HepG2 (cell line): ENCODE measurements around the gene DICER1. TPM values are rescaled to one million over a fixed set of nuclear protein-coding genes. Genes with fewer than 3 reads are reported as not detected.

Experiments used
- ATAC-seq: fragments of 200-7000 bp; cut with Tn5 transposase; 3 replicates; pipeline ENCODE4 v1.9.1; 2020; ENCODE audit warnings: mild to moderate bottlenecking, moderate library complexity
- BruUV-seq: library from RNA; stranded (reverse); fragments of 400-500 nt; replicated peaks from 2 replicates; lab custom pipeline; 2021; lab: Mats Ljungman, UMichigan
- CTCF ChIA-PET: fragments of 300-600 bp; formaldehyde crosslinking; extraction: SDS; loops from one replicate; lab custom pipeline; 2021; ENCODE audit warnings: low total read pairs, inconsistent platforms, low intra/inter-chr PET ratio; lab: Yijun Ruan, JAX
- POLR2A ChIA-PET: fragments of 350-600 bp; sonication (Branson Sonifier 250); formaldehyde crosslinking; loops from one replicate; lab custom pipeline; 2020; ENCODE audit warnings: antibody characterized with exemption, inconsistent platforms; lab: Yijun Ruan, JAX
- DNase-seq: peaks from one replicate; pipeline ENCODE4 v3.0.0-alpha.2; 2015; ENCODE audit warnings: low spot score
- FAIRE-seq: peaks from 3 replicates; lab custom pipeline; 2011; peaks lifted over from hg19 to GRCh38; lab: Jason Lieb, UNC
- H2AFZ ChIP-seq: one replicate; pipeline ENCODE4 v1.6.1; 2011; ENCODE audit warnings: low read length, inconsistent platforms
- H3K27ac ChIP-seq: fragments of 300-600 bp; 3 replicates; pipeline ENCODE4 v1.8.0; 2011; ENCODE audit warnings: mixed run types, mild to moderate bottlenecking, mixed read lengths, low read length, inconsistent platforms; ENCODE audit not compliant: insufficient read depth; ENCODE audit errors: extremely low read length
- H3K27me3 ChIP-seq, 2 experiments: fragments of 200-600 bp in 1 of 2; 2 replicates in 1 of 2; 3 replicates in 1 of 2; pipeline versions ENCODE4 v1.6.0 to v1.8.0; 2011; ENCODE audit warnings: low read length in 2 of 2, mild to moderate bottlenecking in 2 of 2, moderate library complexity in 2 of 2, inconsistent platforms in 1 of 2; ENCODE audit not compliant: insufficient read depth in 2 of 2, control insufficient read depth in 1 of 2
- H3K36me3 ChIP-seq, 2 experiments: fragments of 200-600 bp in 1 of 2; replicated peaks in 1 of 2; 2 replicates in 1 of 2; 3 replicates in 1 of 2; pipeline versions ENCODE4 v1.5.1 to v1.8.0; 2011; ENCODE audit warnings: low read length in 2 of 2, inconsistent platforms in 1 of 2; ENCODE audit not compliant: insufficient read depth in 2 of 2, control insufficient read depth in 1 of 2
- H3K4me1 ChIP-seq: 2 replicates; pipeline ENCODE4 v1.5.1; 2012; ENCODE audit warnings: low read length, inconsistent platforms; ENCODE audit not compliant: insufficient read depth
- H3K4me2 ChIP-seq: 2 replicates; pipeline ENCODE4 v1.6.0; 2011; ENCODE audit warnings: low read depth, low read length, inconsistent platforms
- H3K4me3 ChIP-seq, 3 experiments: fragments of 200-600 bp in 1 of 3; sonication (generic), shearing (Covaris generic) in 1 of 3; replicated peaks in 1 of 3; 2 replicates each; pipeline ENCODE4 v1.5.1; 2011 to 2016; ENCODE audit warnings: low read length in 3 of 3, inconsistent platforms in 2 of 3, low read depth in 2 of 3, mild to moderate bottlenecking in 2 of 3, control low read depth in 1 of 3, mixed read lengths in 1 of 3; ENCODE audit not compliant: insufficient read depth in 1 of 3
- H3K79me2 ChIP-seq: one replicate; pipeline ENCODE4 v1.6.1; 2011; ENCODE audit warnings: low read length, inconsistent platforms; ENCODE audit not compliant: insufficient read depth
- H3K9ac ChIP-seq: 2 replicates; pipeline ENCODE4 v1.6.0; 2011; ENCODE audit warnings: mild to moderate bottlenecking, low read depth, low read length, inconsistent platforms; ENCODE audit not compliant: insufficient read depth
- H3K9me3 ChIP-seq: 2 replicates; pipeline ENCODE4 v1.5.1; 2012; ENCODE audit warnings: mild to moderate bottlenecking, low read length
- H4K20me1 ChIP-seq: 2 replicates; pipeline ENCODE4 v1.6.0; 2011; ENCODE audit warnings: inconsistent platforms, mild to moderate bottlenecking, low read length, moderate library complexity; ENCODE audit not compliant: insufficient read depth
- ATF6 ChIP-seq: sonication (generic); formaldehyde crosslinking; conservative IDR thresholded peaks from 2 replicates; pipeline ENCODE4 v1.4.0; 2020; ENCODE audit warnings: missing genetic modification reagents
- CENPX ChIP-seq: sonication (generic); formaldehyde crosslinking; IDR thresholded peaks from 2 replicates; pipeline ENCODE4 v1.9.0; 2021; ENCODE audit warnings: mild to moderate bottlenecking, missing genetic modification reagents, moderate library complexity
- DZIP1 ChIP-seq: sonication (generic); formaldehyde crosslinking; IDR thresholded peaks from 2 replicates; pipeline ENCODE4 v1.5.0; 2020; ENCODE audit warnings: mild to moderate bottlenecking, missing genetic modification reagents
- RXRB ChIP-seq: IDR thresholded peaks from 2 replicates; pipeline ENCODE4 v1.6.1; 2016; ENCODE audit warnings: borderline replicate concordance, missing genetic modification reagents, missing compliant biosample characterization
- TBX3 ChIP-seq: fragments of 450-650 bp; IDR thresholded peaks from 2 replicates; pipeline ENCODE4 v1.6.1; 2017; ENCODE audit warnings: antibody characterized with exemption, mild to moderate bottlenecking, inconsistent platforms, borderline replicate concordance
- ZBTB14 ChIP-seq: sonication (generic); formaldehyde crosslinking; IDR thresholded peaks from 2 replicates; pipeline ENCODE4 v1.4.0; 2020; ENCODE audit warnings: missing genetic modification reagents
- WGBS: methylation state at CpG from one replicate; pipeline ENCODE4 v1.1.6; 2017; ENCODE audit warnings: low lambda C conversion rate; 5-methylcytosine and 5-hydroxymethylcytosine counted together
- in situ Hi-C: cut with HindIII; loops from 2 replicates; pipeline ENCODE4 v1.10.0; 2017; ENCODE audit warnings: low pct_unique_long_range_greater_than_20kb; ENCODE audit not compliant: extremely low pct_ligation_motif_present
- intact Hi-C: fragments of 100-400 bp; cut with micrococcal nuclease; formaldehyde crosslinking; loops from one replicate; pipeline ENCODE4 v1.10.0; 2022; ENCODE audit not compliant: unreplicated experiment
- polyA plus RNA-seq, 8 experiments: library from polyadenylated mRNA; depleted of rRNA in 3 of 8; stranded (reverse) in 7 of 8; unstranded in 1 of 8; fragments of >200 nt; fragmentation: Illumina TruSeq in 4 of 8; extraction: Trizol in 4 of 8; gene quantifications; 2 replicates each; pipeline versions ENCODE4 v1.2.1 to v1.2.3, GENCODE V29; 2011 to 2016; ENCODE audit warnings: low read depth in 4 of 8, missing spikeins in 1 of 8, mixed read lengths in 1 of 8; ENCODE audit not compliant: insufficient read depth in 1 of 8
- total RNA-seq, 5 experiments: library from RNA; depleted of rRNA; stranded (reverse); fragments of >200 nt; fragmentation: Illumina TruSeq; extraction: Trizol; gene quantifications; 2 replicates each; pipeline ENCODE4 v1.2.3, GENCODE V29; 2016; ENCODE audit warnings: low read depth in 1 of 5
- TF ChIP-seq, protein P1 (sequence below): IDR thresholded peaks from 2 replicates; pipeline ENCODE4 v1.6.1; 2018; ENCODE audit warnings: missing genetic modification reagents
- TF ChIP-seq, protein P2 (sequence below): sonication (generic); formaldehyde crosslinking; IDR thresholded peaks from 2 replicates; pipeline ENCODE4 v1.5.0; 2020; ENCODE audit warnings: mild to moderate bottlenecking, missing genetic modification reagents, borderline replicate concordance

DICER1 gene
- total and polyA plus RNA-seq, 2 of the 13 experiments (the other 11 are each of a cell fraction or from before 2014, with no cell fraction given): 31.8 to 61.9 TPM

DNA sequence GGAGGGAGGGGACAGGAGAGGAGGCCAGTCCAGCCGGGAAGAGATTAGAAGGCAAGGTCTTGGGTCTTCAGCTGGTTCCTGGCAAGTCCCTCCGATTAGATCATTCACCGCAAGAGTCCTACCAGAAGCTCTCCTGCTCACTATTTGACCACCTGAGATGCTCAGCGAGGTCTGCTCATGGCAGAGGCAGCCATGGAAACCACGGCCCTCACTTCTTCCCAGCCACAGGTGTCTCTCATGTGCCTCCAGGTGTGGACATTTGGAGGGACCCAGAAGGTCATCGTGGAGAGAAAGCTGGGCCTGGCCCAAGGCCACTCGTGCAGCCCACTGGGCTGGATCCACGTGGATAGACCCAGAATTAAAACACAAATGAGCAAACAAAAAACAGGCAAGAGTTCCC is 99.5 kb downstream of the DICER1 start:
- no peak for FAIRE-seq
- CTCF ChIA-PET: no interaction called here

More for the DNA sequence above, 99.5 kb downstream of the DICER1 start:
- Histone ChIP-seq H2AFZ (no peak overlapping the region), H3K79me2 (no peaks in the 10 kb centered on the region), H4K20me1 (no peaks in the 10 kb centered on the region), H3K27me3 (peaks cover 9 to 44% of the 10 kb centered on the region in 2 experiments), H3K36me3 (no peaks in the 10 kb centered on the region), H3K27ac (no peak overlapping the region), H3K4me2 (no peak overlapping the region), H3K4me1 (no peaks in the 10 kb centered on the region), H3K4me3 (no peak overlapping the region), H3K9ac (no peak overlapping the region), H3K9me3 (no peaks in the 10 kb centered on the region)
- POLR2A ChIA-PET: no interaction called here
- BruUV-seq: no TSS peak
- WGBS: 12% methylated on average over 6 of the region's 8 CpGs
- in situ Hi-C loops (no loop called here), intact Hi-C loops (no loop called here)
- no peak for DNase-seq
- no peak for ATAC-seq
- no peak for TF ChIP-seq ATF6 (CRISPR knock-in tag)
- TF ChIP-seq, protein P1, sequence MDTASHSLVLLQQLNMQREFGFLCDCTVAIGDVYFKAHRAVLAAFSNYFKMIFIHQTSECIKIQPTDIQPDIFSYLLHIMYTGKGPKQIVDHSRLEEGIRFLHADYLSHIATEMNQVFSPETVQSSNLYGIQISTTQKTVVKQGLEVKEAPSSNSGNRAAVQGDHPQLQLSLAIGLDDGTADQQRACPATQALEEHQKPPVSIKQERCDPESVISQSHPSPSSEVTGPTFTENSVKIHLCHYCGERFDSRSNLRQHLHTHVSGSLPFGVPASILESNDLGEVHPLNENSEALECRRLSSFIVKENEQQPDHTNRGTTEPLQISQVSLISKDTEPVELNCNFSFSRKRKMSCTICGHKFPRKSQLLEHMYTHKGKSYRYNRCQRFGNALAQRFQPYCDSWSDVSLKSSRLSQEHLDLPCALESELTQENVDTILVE (CRISPR knock-in tag): no peak
- TF ChIP-seq DZIP1 (CRISPR knock-in tag): no peak
- TF ChIP-seq ZBTB14: no peak
- TF ChIP-seq CENPX (CRISPR knock-in tag): no peak
- TF ChIP-seq RXRB (CRISPR knock-in tag): no peak
- no peak for TF ChIP-seq TBX3
- TF ChIP-seq, protein P2, sequence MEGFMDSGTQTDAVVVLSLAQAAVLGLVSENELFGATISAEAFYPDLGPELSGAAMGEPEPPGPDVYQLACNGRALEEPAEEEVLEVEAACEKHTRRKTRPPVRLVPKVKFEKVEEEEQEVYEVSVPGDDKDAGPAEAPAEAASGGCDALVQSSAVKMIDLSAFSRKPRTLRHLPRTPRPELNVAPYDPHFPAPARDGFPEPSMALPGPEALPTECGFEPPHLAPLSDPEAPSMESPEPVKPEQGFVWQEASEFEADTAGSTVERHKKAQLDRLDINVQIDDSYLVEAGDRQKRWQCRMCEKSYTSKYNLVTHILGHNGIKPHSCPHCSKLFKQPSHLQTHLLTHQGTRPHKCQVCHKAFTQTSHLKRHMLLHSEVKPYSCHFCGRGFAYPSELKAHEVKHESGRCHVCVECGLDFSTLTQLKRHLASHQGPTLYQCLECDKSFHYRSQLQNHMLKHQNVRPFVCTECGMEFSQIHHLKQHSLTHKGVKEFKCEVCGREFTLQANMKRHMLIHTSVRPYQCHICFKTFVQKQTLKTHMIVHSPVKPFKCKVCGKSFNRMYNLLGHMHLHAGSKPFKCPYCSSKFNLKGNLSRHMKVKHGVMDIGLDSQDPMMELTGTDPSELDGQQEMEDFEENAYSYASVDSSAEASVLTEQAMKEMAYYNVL (CRISPR knock-in tag): no peak
